GM18951 (cell line): ENCODE data around the gene PRICKLE2.

Experiments used
- POLR2A ChIP-seq: IDR thresholded peaks from 4 replicates; pipeline ENCODE4 v1.6.1; 2011; ENCODE audit warnings: mild to moderate bottlenecking; ENCODE audit not compliant: insufficient read length, insufficient read depth; ENCODE audit errors: extremely low read depth
- in situ Hi-C: fragments of 300-500 bp; cut with MboI; formaldehyde crosslinking; loops from one replicate; pipeline ENCODE4 v1.12.0; 2022; ENCODE audit warnings: low sequenced_read_pairs, mixed read lengths, inconsistent platforms; ENCODE audit not compliant: unreplicated experiment

Gene PRICKLE2

GRCh38 chr3:64239841-64240240 lies 14.6 kb upstream of the PRICKLE2 start:
- in situ Hi-C loops = no loop called here
- no peak for TF ChIP-seq POLR2A

- TF ChIP-seq POLR2A = no peak
Measured at GRCh38 chr3:64238971-64239667, 13.9 kb upstream of the PRICKLE2 start.

GRCh38 chr3:64237083-64237482 lies 11.8 kb upstream of the PRICKLE2 start:
- in situ Hi-C loops = no loop called here
- TF ChIP-seq POLR2A = no peak

More at GRCh38 chr3:64238971-64239667, 13.9 kb upstream of the PRICKLE2 start:
- in situ Hi-C loops = no loop called here

GRCh38 chr3:64235605-64236004 lies 10.3 kb upstream of the PRICKLE2 start:
- in situ Hi-C loops = no loop called here
- TF ChIP-seq POLR2A = no peak

- in situ Hi-C loops = no loop called here
- TF ChIP-seq POLR2A = no peak
Measured at GRCh38 chr3:64234571-64234970, 9.3 kb upstream of the PRICKLE2 start.

- in situ Hi-C loops = no loop called here
Measured at GRCh38 chr3:64232821-64233220, 7.6 kb upstream of the PRICKLE2 start.

GRCh38 chr3:64229903-64230302 lies 4.6 kb upstream of the PRICKLE2 start:
- TF ChIP-seq POLR2A = no peak
- in situ Hi-C loops = no loop called here

More at GRCh38 chr3:64232821-64233220, 7.6 kb upstream of the PRICKLE2 start:
- no peak for TF ChIP-seq POLR2A

GRCh38 chr3:64228110-64228509 lies 2.8 kb upstream of the PRICKLE2 start:
- no peak for TF ChIP-seq POLR2A
- in situ Hi-C loops = no loop called here

- no peak for TF ChIP-seq POLR2A
- in situ Hi-C loops = no loop called here
Measured at GRCh38 chr3:64226730-64227129, 1.5 kb upstream of the PRICKLE2 start.

GRCh38 chr3:64225695-64226499 lies 631 bp upstream of the PRICKLE2 start:
- no peak for TF ChIP-seq POLR2A

GRCh38 chr3:64223791-64224745 lies 1.2 kb downstream of the PRICKLE2 start:
- in situ Hi-C loops = no loop called here

More at GRCh38 chr3:64225695-64226499, 631 bp upstream of the PRICKLE2 start:
- in situ Hi-C loops = no loop called here

GRCh38 chr3:64222501-64223111 lies 2.7 kb downstream of the PRICKLE2 start:
- in situ Hi-C loops = no loop called here
- TF ChIP-seq POLR2A = no peak

More at GRCh38 chr3:64223791-64224745, 1.2 kb downstream of the PRICKLE2 start:
- no peak for TF ChIP-seq POLR2A
